WTC11 (cell line): ENCODE results near the gene HARS2. TPM values are rescaled to one million over a fixed set of nuclear protein-coding genes. Genes with fewer than 3 reads are reported as not detected.

ENCODE experiments used
- ATAC-seq: fragments of 200-7000 bp; cut with Tn5 transposase; 2 replicates; pipeline ENCODE4 v1.10.0; 2021; ENCODE audit warnings: mild to moderate bottlenecking, moderate library complexity
- CTCF ChIA-PET: fragments of 300-600 bp; sonication (Branson Sonifier 250); formaldehyde crosslinking; loops from one replicate; lab custom pipeline; 2021; ENCODE audit warnings: antibody characterized with exemption; lab: Charles Lee
- POLR2A ChIA-PET: fragments of 350-600 bp; sonication (Branson Sonifier 250); formaldehyde crosslinking; loops from one replicate; lab custom pipeline; 2021; ENCODE audit warnings: antibody characterized with exemption; lab: Charles Lee
- DNase-seq: peaks from one replicate; pipeline ENCODE4 v3.0.0; 2021; ENCODE audit warnings: low spot score
- H3K27ac Mint-ChIP-seq: 2 replicates; pipeline ENCODE4 v1.8.0; 2021; ENCODE audit warnings: mixed read lengths
- H3K27me3 Mint-ChIP-seq: 2 replicates; pipeline ENCODE4 v1.8.0; 2021; ENCODE audit warnings: low read depth, mild to moderate bottlenecking, moderate library complexity, mixed read lengths
- H3K36me3 Mint-ChIP-seq: 2 replicates; pipeline ENCODE4 v1.8.0; 2021; ENCODE audit warnings: mixed read lengths
- H3K4me1 Mint-ChIP-seq: 2 replicates; pipeline ENCODE4 v1.8.0; 2022; ENCODE audit warnings: mixed read lengths
- H3K4me3 Mint-ChIP-seq: 2 replicates; pipeline ENCODE4 v1.8.0; 2021; ENCODE audit warnings: mild to moderate bottlenecking, moderate library complexity, mixed read lengths
- H3K9me3 Mint-ChIP-seq: 2 replicates; pipeline ENCODE4 v1.8.0; 2021; ENCODE audit warnings: mixed read lengths
- ATF1 ChIP-seq: sonication (generic); formaldehyde crosslinking; IDR thresholded peaks from 2 replicates; pipeline ENCODE4 v1.8.1; 2023; ENCODE audit warnings: mild to moderate bottlenecking, moderate library complexity, missing genetic modification reagents
- CREM ChIP-seq: sonication (generic); formaldehyde crosslinking; IDR thresholded peaks from 2 replicates; pipeline ENCODE4 v1.8.1; 2022; ENCODE audit warnings: mild to moderate bottlenecking, missing genetic modification reagents, moderate library complexity
- ETV6 ChIP-seq: sonication (generic); formaldehyde crosslinking; IDR thresholded peaks from 2 replicates; pipeline ENCODE4 v1.8.1; 2022; ENCODE audit warnings: mild to moderate bottlenecking, missing genetic modification reagents
- FOXJ3 ChIP-seq: sonication (generic); formaldehyde crosslinking; IDR thresholded peaks from 2 replicates; pipeline ENCODE4 v1.9.0; 2021; ENCODE audit warnings: missing genetic modification reagents, mild to moderate bottlenecking, borderline replicate concordance
- FOXK1 ChIP-seq: sonication (generic); formaldehyde crosslinking; IDR thresholded peaks from 2 replicates; pipeline ENCODE4 v1.8.0; 2022; ENCODE audit warnings: mild to moderate bottlenecking, moderate library complexity, missing genetic modification reagents
- GABPB1 ChIP-seq: sonication (generic); formaldehyde crosslinking; IDR thresholded peaks from 2 replicates; pipeline ENCODE4 v1.8.1; 2023; ENCODE audit warnings: mild to moderate bottlenecking, missing genetic modification reagents
- HMGA2 ChIP-seq: fragments of 250-450 bp; sonication (Bioruptor Pico); IDR thresholded peaks from 2 replicates; pipeline ENCODE4 v1.4.0; 2021; ENCODE audit warnings: mild to moderate bottlenecking, moderate library complexity
- JAZF1 ChIP-seq: fragments of 250-450 bp; sonication (Bioruptor Pico); IDR thresholded peaks from 2 replicates; pipeline ENCODE4 v1.9.0; 2021; ENCODE audit warnings: moderate library complexity, mild to moderate bottlenecking, inconsistent platforms
- NFATC4 ChIP-seq: fragments of 250-450 bp; sonication (Bioruptor Pico); IDR thresholded peaks from 2 replicates; pipeline ENCODE4 v1.9.0; 2021; ENCODE audit warnings: mild to moderate bottlenecking
- NR2C2 ChIP-seq: sonication (generic); formaldehyde crosslinking; IDR thresholded peaks from 2 replicates; pipeline ENCODE4 v1.8.0; 2022; ENCODE audit warnings: mild to moderate bottlenecking, missing genetic modification reagents
- NR3C1 ChIP-seq: sonication (generic); formaldehyde crosslinking; conservative IDR thresholded peaks from 2 replicates; pipeline ENCODE4 v1.8.1; 2023; ENCODE audit warnings: low read depth, mild to moderate bottlenecking, missing genetic modification reagents
- SMAD4 ChIP-seq: sonication (generic); formaldehyde crosslinking; IDR thresholded peaks from 2 replicates; pipeline ENCODE4 v1.8.0; 2022; ENCODE audit warnings: mild to moderate bottlenecking, missing genetic modification reagents
- TEAD4 ChIP-seq: sonication (generic); formaldehyde crosslinking; IDR thresholded peaks from 2 replicates; pipeline ENCODE4 v1.8.0; 2022; ENCODE audit warnings: mild to moderate bottlenecking, missing genetic modification reagents
- TP53 ChIP-seq: sonication (generic); formaldehyde crosslinking; IDR thresholded peaks from 2 replicates; pipeline ENCODE4 v1.8.1; 2023; ENCODE audit warnings: mild to moderate bottlenecking, missing genetic modification reagents
- ZBTB21 ChIP-seq: sonication (generic); formaldehyde crosslinking; IDR thresholded peaks from 2 replicates; pipeline ENCODE4 v1.8.1; 2023; ENCODE audit warnings: mild to moderate bottlenecking, missing genetic modification reagents, borderline replicate concordance
- ZNF138 ChIP-seq: sonication (generic); formaldehyde crosslinking; conservative IDR thresholded peaks from 2 replicates; pipeline ENCODE4 v1.8.1; 2022; ENCODE audit warnings: mild to moderate bottlenecking, moderate library complexity, missing genetic modification reagents
- ZNF317 ChIP-seq: sonication (generic); formaldehyde crosslinking; IDR thresholded peaks from 2 replicates; pipeline ENCODE4 v1.8.1; 2023; ENCODE audit warnings: low read depth, mild to moderate bottlenecking, moderate library complexity, missing genetic modification reagents, borderline replicate concordance
- ZNF396 ChIP-seq: fragments of 250-450 bp; sonication (Bioruptor Pico); IDR thresholded peaks from 2 replicates; pipeline ENCODE4 v1.8.0; 2021; ENCODE audit warnings: mild to moderate bottlenecking, moderate library complexity, borderline replicate concordance
- total RNA-seq: library from RNA; stranded (reverse); gene quantifications from 3 replicates; pipeline ENCODE4 v1.2.3, GENCODE V29; 2021
- TF ChIP-seq, protein P1 (sequence below): sonication (generic); formaldehyde crosslinking; IDR thresholded peaks from 2 replicates; pipeline ENCODE4 v1.8.1; 2022; ENCODE audit warnings: mild to moderate bottlenecking, missing genetic modification reagents, moderate library complexity, borderline replicate concordance
- TF ChIP-seq, protein P2 (sequence below): sonication (generic); formaldehyde crosslinking; IDR thresholded peaks from 2 replicates; pipeline ENCODE4 v1.8.1; 2022; ENCODE audit warnings: low read depth, mild to moderate bottlenecking, moderate library complexity, missing genetic modification reagents, borderline replicate concordance
- TF ChIP-seq, protein P3 (sequence below): sonication (generic); formaldehyde crosslinking; IDR thresholded peaks from 2 replicates; pipeline ENCODE4 v1.8.1; 2023; ENCODE audit warnings: mild to moderate bottlenecking, missing genetic modification reagents, moderate library complexity
- TF ChIP-seq, protein P4 (sequence below): fragments of 250-450 bp; sonication (Bioruptor Pico); IDR thresholded peaks from 2 replicates; pipeline ENCODE4 v1.9.0; 2021; ENCODE audit warnings: moderate library complexity, mild to moderate bottlenecking, inconsistent platforms, borderline replicate concordance
- TF ChIP-seq, protein P5 (sequence below): fragments of 250-450 bp; sonication (Bioruptor Pico); IDR thresholded peaks from 2 replicates; pipeline ENCODE4 v1.9.0; 2021; ENCODE audit warnings: mild to moderate bottlenecking
- TF ChIP-seq, protein P6 (sequence below): sonication (generic); formaldehyde crosslinking; IDR thresholded peaks from 2 replicates; pipeline ENCODE4 v1.8.1; 2023; ENCODE audit warnings: mild to moderate bottlenecking, missing genetic modification reagents
- TF ChIP-seq, protein P7 (sequence below): sonication (generic); formaldehyde crosslinking; IDR thresholded peaks from 2 replicates; pipeline ENCODE4 v1.8.1; 2022; ENCODE audit warnings: low read depth, missing genetic modification reagents, borderline replicate concordance
- TF ChIP-seq, protein P8 (sequence below): sonication (generic); formaldehyde crosslinking; IDR thresholded peaks from 2 replicates; pipeline ENCODE4 v1.8.0; 2022; ENCODE audit warnings: mild to moderate bottlenecking, missing genetic modification reagents
- TF ChIP-seq, protein P9 (sequence below): fragments of 250-450 bp; sonication (Bioruptor Pico); IDR thresholded peaks from 2 replicates; pipeline ENCODE4 v1.8.0; 2021; ENCODE audit warnings: mild to moderate bottlenecking

Gene HARS2
- total RNA-seq, 1 experiment from 2014 or later = 28.9 TPM

DNA sequence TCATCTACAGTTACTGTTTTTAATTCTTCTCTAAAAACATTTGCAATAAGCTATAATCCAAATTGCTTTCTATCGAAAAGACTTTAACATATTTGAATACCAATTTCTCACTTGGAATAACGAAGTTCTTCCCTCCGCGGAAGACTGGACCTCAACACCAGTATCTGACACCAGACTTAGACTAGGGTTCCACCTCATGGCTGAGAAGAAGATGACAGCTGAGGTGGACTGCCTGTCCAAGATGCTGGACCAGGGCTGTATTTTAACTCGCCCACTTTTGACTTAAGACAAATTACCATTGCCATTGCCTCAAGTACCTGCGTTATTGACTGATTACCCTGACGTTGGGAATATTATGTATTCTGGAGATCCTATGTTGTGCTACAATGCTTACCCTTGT is 43.1 kb downstream of the HARS2 start:
- CTCF ChIA-PET = interaction anchor here (1.9 kb wide), 1 partner anchor 8 kb away, joined by 5 read pairs; no protein-coding TSS in a partner anchor
- POLR2A ChIA-PET = no interaction called here
- Mint-ChIP-seq H3K27me3 (peaks cover 16% of the 10 kb centered on the region), H3K9me3 (peaks cover 9% of the 10 kb centered on the region), H3K27ac (no peak overlapping the region), H3K36me3 (no peaks in the 10 kb centered on the region), H3K4me3 (no peak overlapping the region), H3K4me1 (no peaks in the 10 kb centered on the region)
- TF ChIP-seq, protein P1, sequence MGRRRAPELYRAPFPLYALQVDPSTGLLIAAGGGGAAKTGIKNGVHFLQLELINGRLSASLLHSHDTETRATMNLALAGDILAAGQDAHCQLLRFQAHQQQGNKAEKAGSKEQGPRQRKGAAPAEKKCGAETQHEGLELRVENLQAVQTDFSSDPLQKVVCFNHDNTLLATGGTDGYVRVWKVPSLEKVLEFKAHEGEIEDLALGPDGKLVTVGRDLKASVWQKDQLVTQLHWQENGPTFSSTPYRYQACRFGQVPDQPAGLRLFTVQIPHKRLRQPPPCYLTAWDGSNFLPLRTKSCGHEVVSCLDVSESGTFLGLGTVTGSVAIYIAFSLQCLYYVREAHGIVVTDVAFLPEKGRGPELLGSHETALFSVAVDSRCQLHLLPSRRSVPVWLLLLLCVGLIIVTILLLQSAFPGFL (CRISPR knock-in tag) = no peak
- TF ChIP-seq GABPB1 (CRISPR knock-in tag) (no peak), ZNF138 (no peak), ETV6 (CRISPR knock-in tag) (no peak), JAZF1 (no peak), HMGA2 (no peak), ZNF396 (CRISPR knock-in tag) (no peak), FOXJ3 (CRISPR knock-in tag) (no peak), CREM (CRISPR knock-in tag) (no peak), NR2C2 (no peak), SMAD4 (CRISPR knock-in tag) (no peak), ATF1 (CRISPR knock-in tag) (no peak)
- TF ChIP-seq, protein P2, sequence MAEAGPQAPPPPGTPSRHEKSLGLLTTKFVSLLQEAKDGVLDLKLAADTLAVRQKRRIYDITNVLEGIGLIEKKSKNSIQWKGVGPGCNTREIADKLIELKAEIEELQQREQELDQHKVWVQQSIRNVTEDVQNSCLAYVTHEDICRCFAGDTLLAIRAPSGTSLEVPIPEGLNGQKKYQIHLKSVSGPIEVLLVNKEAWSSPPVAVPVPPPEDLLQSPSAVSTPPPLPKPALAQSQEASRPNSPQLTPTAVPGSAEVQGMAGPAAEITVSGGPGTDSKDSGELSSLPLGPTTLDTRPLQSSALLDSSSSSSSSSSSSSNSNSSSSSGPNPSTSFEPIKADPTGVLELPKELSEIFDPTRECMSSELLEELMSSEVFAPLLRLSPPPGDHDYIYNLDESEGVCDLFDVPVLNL (CRISPR knock-in tag) = no peak
- TF ChIP-seq, protein P3, sequence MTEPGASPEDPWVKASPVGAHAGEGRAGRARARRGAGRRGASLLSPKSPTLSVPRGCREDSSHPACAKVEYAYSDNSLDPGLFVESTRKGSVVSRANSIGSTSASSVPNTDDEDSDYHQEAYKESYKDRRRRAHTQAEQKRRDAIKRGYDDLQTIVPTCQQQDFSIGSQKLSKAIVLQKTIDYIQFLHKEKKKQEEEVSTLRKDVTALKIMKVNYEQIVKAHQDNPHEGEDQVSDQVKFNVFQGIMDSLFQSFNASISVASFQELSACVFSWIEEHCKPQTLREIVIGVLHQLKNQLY (CRISPR knock-in tag) = no peak
- ATAC-seq (peak; percentile 47; the same call in 1 of the 2 replicates), DNase-seq (no peak)

DNA sequence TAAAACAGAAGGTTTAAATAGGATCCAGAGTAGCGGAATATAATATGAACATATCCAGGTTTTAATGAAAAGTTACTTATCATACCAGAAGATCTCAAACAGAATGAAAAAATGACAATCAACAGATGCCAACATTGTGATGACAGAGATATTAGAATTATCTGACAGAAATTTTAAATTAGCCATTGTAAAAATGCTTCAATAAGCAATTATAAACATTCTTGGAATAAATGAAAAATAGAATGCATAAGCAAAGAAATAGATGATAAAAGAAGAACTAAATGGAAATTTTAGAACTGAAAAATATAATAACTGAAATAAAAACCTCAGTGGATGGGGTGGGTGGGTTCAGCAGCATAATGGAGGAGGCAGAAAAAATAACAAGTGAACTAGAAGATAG is 46.2 kb downstream of the HARS2 start:
- no peak overlapping the region for H3K4me3 Mint-ChIP-seq
- H3K27me3 Mint-ChIP-seq = peaks cover 13% of the 10 kb centered on the region
- peaks cover 12% of the 10 kb centered on the region for H3K9me3 Mint-ChIP-seq
- H3K36me3 Mint-ChIP-seq = no peaks in the 10 kb centered on the region
- DNase-seq (no peak), ATAC-seq (no peak)
- ChIA-PET CTCF (no interaction called here), POLR2A (no interaction called here)
- no peaks in the 10 kb centered on the region for H3K4me1 Mint-ChIP-seq
- no peak overlapping the region for H3K27ac Mint-ChIP-seq
- no peak for TF ChIP-seq TP53 (CRISPR knock-in tag)
- TF ChIP-seq, protein P4, sequence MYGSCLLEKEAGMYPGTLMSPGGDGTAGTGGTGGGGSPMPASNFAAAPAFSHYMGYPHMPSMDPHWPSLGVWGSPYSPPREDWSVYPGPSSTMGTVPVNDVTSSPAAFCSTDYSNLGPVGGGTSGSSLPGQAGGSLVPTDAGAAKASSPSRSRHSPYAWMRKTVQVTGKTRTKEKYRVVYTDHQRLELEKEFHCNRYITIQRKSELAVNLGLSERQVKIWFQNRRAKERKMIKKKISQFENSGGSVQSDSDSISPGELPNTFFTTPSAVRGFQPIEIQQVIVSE (CRISPR knock-in tag) = no peak
- no peak for TF ChIP-seq ZNF317
- TF ChIP-seq ZBTB21 (CRISPR knock-in tag) = no peak
- no peak for TF ChIP-seq NFATC4
- no peak for TF ChIP-seq SMAD4 (CRISPR knock-in tag)
- TF ChIP-seq, protein P5, sequence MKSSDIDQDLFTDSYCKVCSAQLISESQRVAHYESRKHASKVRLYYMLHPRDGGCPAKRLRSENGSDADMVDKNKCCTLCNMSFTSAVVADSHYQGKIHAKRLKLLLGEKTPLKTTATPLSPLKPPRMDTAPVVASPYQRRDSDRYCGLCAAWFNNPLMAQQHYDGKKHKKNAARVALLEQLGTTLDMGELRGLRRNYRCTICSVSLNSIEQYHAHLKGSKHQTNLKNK (CRISPR knock-in tag) = no peak
- no peak for TF ChIP-seq FOXK1 (CRISPR knock-in tag)
- TF ChIP-seq, protein P6, sequence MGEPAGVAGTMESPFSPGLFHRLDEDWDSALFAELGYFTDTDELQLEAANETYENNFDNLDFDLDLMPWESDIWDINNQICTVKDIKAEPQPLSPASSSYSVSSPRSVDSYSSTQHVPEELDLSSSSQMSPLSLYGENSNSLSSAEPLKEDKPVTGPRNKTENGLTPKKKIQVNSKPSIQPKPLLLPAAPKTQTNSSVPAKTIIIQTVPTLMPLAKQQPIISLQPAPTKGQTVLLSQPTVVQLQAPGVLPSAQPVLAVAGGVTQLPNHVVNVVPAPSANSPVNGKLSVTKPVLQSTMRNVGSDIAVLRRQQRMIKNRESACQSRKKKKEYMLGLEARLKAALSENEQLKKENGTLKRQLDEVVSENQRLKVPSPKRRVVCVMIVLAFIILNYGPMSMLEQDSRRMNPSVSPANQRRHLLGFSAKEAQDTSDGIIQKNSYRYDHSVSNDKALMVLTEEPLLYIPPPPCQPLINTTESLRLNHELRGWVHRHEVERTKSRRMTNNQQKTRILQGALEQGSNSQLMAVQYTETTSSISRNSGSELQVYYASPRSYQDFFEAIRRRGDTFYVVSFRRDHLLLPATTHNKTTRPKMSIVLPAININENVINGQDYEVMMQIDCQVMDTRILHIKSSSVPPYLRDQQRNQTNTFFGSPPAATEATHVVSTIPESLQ = no peak
- no peak for TF ChIP-seq TEAD4 (CRISPR knock-in tag)
- TF ChIP-seq, protein P7, sequence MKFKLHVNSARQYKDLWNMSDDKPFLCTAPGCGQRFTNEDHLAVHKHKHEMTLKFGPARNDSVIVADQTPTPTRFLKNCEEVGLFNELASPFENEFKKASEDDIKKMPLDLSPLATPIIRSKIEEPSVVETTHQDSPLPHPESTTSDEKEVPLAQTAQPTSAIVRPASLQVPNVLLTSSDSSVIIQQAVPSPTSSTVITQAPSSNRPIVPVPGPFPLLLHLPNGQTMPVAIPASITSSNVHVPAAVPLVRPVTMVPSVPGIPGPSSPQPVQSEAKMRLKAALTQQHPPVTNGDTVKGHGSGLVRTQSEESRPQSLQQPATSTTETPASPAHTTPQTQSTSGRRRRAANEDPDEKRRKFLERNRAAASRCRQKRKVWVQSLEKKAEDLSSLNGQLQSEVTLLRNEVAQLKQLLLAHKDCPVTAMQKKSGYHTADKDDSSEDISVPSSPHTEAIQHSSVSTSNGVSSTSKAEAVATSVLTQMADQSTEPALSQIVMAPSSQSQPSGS (CRISPR knock-in tag) = no peak
- TF ChIP-seq, protein P8, sequence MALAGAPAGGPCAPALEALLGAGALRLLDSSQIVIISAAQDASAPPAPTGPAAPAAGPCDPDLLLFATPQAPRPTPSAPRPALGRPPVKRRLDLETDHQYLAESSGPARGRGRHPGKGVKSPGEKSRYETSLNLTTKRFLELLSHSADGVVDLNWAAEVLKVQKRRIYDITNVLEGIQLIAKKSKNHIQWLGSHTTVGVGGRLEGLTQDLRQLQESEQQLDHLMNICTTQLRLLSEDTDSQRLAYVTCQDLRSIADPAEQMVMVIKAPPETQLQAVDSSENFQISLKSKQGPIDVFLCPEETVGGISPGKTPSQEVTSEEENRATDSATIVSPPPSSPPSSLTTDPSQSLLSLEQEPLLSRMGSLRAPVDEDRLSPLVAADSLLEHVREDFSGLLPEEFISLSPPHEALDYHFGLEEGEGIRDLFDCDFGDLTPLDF (CRISPR knock-in tag) = no peak
- TF ChIP-seq NR3C1 = no peak
- TF ChIP-seq, protein P9, sequence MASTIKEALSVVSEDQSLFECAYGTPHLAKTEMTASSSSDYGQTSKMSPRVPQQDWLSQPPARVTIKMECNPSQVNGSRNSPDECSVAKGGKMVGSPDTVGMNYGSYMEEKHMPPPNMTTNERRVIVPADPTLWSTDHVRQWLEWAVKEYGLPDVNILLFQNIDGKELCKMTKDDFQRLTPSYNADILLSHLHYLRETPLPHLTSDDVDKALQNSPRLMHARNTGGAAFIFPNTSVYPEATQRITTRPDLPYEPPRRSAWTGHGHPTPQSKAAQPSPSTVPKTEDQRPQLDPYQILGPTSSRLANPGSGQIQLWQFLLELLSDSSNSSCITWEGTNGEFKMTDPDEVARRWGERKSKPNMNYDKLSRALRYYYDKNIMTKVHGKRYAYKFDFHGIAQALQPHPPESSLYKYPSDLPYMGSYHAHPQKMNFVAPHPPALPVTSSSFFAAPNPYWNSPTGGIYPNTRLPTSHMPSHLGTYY (CRISPR knock-in tag) = no peak
